Psoas muscle (tissue), 8 donors: ENCODE data around the gene FAM53B. TPM values are rescaled to one million over a fixed set of nuclear protein-coding genes. Genes with fewer than 3 reads are reported as not detected.

Experiments
- ATAC-seq, 4 donors: fragments of 200-7000 bp; cut with Tn5 transposase; one replicate each; pipeline ENCODE4 v1.9.1; 2020; ENCODE audit warnings: moderate library complexity in 3 of 4, mild to moderate bottlenecking in 2 of 4
- DNase-seq, 2 donors: peaks; one replicate each; pipeline ENCODE4 v3.0.0-alpha.2; 2020
- H3K27ac ChIP-seq: fragments of 200-600 bp; one replicate; pipeline ENCODE4 v1.8.0; 2022
- H3K27me3 ChIP-seq, 3 donors: fragments of 200-600 bp in 1 of 3; one replicate each; pipeline versions ENCODE4 v1.6.1 to v1.8.0; 2013 to 2022; ENCODE audit warnings: low read length in 2 of 3, mild to moderate bottlenecking in 2 of 3, moderate library complexity in 1 of 3; ENCODE audit not compliant: insufficient read depth in 3 of 3
- H3K36me3 ChIP-seq, 2 donors: fragments of 200-600 bp in 1 of 2; one replicate each; pipeline versions ENCODE4 v1.6.1 to v1.8.0; 2013 to 2022; ENCODE audit warnings: low read depth in 1 of 2, mild to moderate bottlenecking in 1 of 2, moderate library complexity in 1 of 2; ENCODE audit not compliant: insufficient read depth in 1 of 2
- H3K4me1 ChIP-seq: fragments of 200-600 bp; one replicate; pipeline ENCODE4 v1.8.0; 2022
- H3K4me3 ChIP-seq: fragments of 200-600 bp; one replicate; pipeline ENCODE4 v1.8.0; 2022; ENCODE audit warnings: mild to moderate bottlenecking
- H3K9me3 ChIP-seq: fragments of 200-600 bp; one replicate; pipeline ENCODE4 v1.8.0; 2022
- WGBS, 3 donors: extraction: QIAGEN DNeasy Blood & Tissue Kit; methylation state at CpG; one replicate each; pipeline versions ENCODE4 v1.1.6 to v1.1.7; 2013; 5-methylcytosine and 5-hydroxymethylcytosine counted together
- intact Hi-C, 2 donors: fragments of 100-400 bp; cut with DNase I; formaldehyde crosslinking; loops; one replicate each; pipeline versions ENCODE4 v1.11.0 to v1.14.2; 2022
- polyA plus RNA-seq, 3 donors: library from polyadenylated mRNA; stranded (reverse); fragments of 200-250 nt; gene quantifications; one replicate each; pipeline ENCODE4 v1.2.3, GENCODE V29; 2013
- total RNA-seq, 4 donors: library from RNA; stranded (reverse); fragmentation: NEBNext Ultra II Directional in 2 of 4; extraction: Animal tissue kit (Norgen Biotek cat#: 25700) in 2 of 4; gene quantifications; one replicate each; pipeline versions ENCODE4 v1.2.1 to v1.2.4, GENCODE V29; 2021 to 2023
- TF ChIP-seq, protein P1 (sequence below): fragments of 200-600 bp; IDR thresholded peaks from one replicate; pipeline ENCODE4 v1.8.0; 2022; ENCODE audit warnings: antibody characterized with exemption
- donor health status: healthy with polysubstance abuse.
- donor health status: DM: no; HTN: no; CAD: no; lungs with moderate emphysema.
- donor health status: Bipolar disorder and iron deficiency.
- donor health status: healthy.
- donor health status: DM: yes; HTN: yes; CAD: no.
- donor health status: DM: no; HTN: no; CAD: no.
- donor health status: DM: no; HTN: no; CAD: no.
- donor health status: DM: yes; HTN: yes; CAD: no.

The FAM53B gene
- total and polyA plus RNA-seq, 7 donors = 31.0 to 178 (median 49.5) TPM

DNA sequence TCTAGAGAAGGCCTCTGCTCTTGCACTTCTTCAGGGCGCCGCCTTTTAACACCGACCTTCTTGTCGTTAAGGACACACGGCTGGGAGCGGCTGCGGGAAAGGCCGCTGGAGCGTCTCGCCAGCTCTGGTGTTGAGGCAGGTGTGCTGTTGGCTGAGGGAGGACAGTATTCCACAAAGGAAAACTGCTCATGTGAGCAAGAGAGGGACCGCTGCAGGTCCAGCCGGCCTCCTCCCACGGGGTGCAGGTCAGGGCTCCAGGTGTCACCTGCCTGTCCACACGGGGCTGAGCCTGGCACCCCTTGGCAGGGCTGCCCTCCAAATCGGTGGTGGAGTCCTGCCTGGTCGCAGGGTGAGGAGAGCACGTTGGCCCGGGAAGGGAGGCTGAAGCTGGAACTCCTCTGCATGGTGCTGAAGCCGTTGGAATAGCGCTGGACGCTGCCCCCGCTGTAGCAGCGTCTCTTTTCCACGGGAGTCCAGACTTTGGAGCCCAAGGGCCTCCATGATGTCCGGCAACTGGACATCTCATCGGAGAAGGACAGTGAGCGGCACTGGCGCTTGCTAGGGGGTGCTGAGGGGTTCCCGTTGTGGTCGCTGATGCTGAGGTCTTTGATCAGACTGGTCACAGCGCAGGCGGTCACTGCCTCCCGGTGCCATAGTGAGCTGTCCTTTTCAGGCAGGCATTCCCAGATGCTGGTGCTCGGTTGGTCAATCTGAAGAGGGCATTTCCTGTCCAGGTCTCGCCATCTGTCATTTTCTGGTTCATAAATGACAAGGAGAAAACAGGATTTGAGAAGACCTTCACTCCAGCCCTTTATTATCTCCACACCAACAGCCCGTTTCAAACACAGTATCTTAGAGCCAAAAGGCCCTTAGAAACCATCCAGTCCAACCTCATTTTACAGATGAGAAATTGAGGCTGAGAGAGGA, 62.3 kb downstream of the FAM53B start:
- WGBS, 3 donors = 89 to 92% (median 91%) methylated on average over 36 of the region's 36 CpGs
- Histone ChIP-seq H3K27me3 (no peaks in the 10 kb centered on the region), H3K36me3 (peaks cover 6 to 12% of the 10 kb centered on the region in 2 donors), H3K4me1 (peaks cover 75% of the 10 kb centered on the region), H3K9me3 (no peaks in the 10 kb centered on the region), H3K4me3 (no peak overlapping the region), H3K27ac (no peak overlapping the region)
- ATAC-seq (no peak), DNase-seq (peak; percentile 18 to 52)
- TF ChIP-seq, protein P1, sequence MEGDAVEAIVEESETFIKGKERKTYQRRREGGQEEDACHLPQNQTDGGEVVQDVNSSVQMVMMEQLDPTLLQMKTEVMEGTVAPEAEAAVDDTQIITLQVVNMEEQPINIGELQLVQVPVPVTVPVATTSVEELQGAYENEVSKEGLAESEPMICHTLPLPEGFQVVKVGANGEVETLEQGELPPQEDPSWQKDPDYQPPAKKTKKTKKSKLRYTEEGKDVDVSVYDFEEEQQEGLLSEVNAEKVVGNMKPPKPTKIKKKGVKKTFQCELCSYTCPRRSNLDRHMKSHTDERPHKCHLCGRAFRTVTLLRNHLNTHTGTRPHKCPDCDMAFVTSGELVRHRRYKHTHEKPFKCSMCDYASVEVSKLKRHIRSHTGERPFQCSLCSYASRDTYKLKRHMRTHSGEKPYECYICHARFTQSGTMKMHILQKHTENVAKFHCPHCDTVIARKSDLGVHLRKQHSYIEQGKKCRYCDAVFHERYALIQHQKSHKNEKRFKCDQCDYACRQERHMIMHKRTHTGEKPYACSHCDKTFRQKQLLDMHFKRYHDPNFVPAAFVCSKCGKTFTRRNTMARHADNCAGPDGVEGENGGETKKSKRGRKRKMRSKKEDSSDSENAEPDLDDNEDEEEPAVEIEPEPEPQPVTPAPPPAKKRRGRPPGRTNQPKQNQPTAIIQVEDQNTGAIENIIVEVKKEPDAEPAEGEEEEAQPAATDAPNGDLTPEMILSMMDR = no peak
- intact Hi-C loops = loop anchor here in 1 of 2 donors (10.0 kb wide), 1 partner anchor 53 kb away; no protein-coding TSS in a partner anchor

DNA sequence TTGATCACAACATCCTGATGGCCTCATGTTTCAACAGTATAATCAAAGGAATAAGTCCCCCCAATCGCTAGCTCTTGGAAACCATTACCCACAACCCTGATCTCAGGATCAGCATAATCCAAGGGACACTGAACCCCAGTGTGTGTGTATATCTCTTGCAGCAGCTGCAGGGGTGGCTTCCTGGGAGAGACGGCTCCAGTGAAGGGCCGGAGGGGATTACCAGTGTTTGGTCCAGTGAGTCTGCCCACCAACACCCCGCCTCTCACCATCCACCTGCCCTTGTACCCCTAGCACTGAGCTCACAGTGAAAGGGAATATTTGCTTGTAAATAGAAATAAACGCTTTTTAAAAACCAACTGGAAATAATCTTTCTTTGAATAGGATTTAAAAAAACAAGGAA, 63.1 kb downstream of the FAM53B start:
- Histone ChIP-seq H3K4me3 (no peak overlapping the region), H3K36me3 (peaks cover 6 to 12% of the 10 kb centered on the region in 2 donors), H3K27ac (no peak overlapping the region), H3K27me3 (no peaks in the 10 kb centered on the region), H3K4me1 (peaks cover 71% of the 10 kb centered on the region), H3K9me3 (no peaks in the 10 kb centered on the region)
- TF ChIP-seq, protein P1 = no peak
- ATAC-seq (no peak), DNase-seq (peak in 1 of 2 donors; percentile 23)
- 61 to 85% (median 64%) methylated on average over 5 of the region's 5 CpGs for WGBS, 3 donors
- intact Hi-C loops = loop anchor here in 1 of 2 donors (10.0 kb wide), 1 partner anchor 54 kb away; no protein-coding TSS in a partner anchor

DNA sequence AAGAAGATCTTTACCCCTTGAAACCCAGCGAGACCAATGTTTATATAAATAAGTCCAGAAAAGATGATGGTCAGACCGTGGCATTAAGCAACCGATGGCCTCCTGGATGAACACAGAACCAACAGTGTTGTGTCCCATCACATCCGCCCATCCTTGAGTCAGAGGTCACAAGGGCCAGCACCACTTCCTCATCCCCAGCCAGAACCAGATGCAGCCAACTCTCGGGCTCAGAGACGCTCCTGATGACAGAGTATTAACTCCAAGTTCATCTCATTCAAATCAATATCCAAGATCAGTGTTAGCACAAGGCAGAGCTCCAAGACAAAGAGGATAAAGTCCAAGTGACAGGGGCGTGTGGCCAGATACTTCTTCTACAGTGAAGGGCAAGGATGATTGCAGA, 63.5 kb downstream of the FAM53B start:
- H3K27ac ChIP-seq = no peak overlapping the region
- no peaks in the 10 kb centered on the region for H3K27me3 ChIP-seq
- TF ChIP-seq, protein P1 = no peak
- 63 to 75% (median 64%) methylated on average over 7 of the region's 7 CpGs for WGBS, 3 donors
- intact Hi-C loops = loop anchor here in 1 of 2 donors (10.0 kb wide), 1 partner anchor 54 kb away; no protein-coding TSS in a partner anchor
- H3K36me3 ChIP-seq = peaks cover 6 to 12% of the 10 kb centered on the region in 2 donors
- DNase-seq (peak; percentile 68 to 74), ATAC-seq (peak in 2 of 4 donors; percentile 24 to 30)
- H3K4me1 ChIP-seq = peaks cover 71% of the 10 kb centered on the region
- H3K4me3 ChIP-seq = no peak overlapping the region
- H3K9me3 ChIP-seq = no peaks in the 10 kb centered on the region

DNA sequence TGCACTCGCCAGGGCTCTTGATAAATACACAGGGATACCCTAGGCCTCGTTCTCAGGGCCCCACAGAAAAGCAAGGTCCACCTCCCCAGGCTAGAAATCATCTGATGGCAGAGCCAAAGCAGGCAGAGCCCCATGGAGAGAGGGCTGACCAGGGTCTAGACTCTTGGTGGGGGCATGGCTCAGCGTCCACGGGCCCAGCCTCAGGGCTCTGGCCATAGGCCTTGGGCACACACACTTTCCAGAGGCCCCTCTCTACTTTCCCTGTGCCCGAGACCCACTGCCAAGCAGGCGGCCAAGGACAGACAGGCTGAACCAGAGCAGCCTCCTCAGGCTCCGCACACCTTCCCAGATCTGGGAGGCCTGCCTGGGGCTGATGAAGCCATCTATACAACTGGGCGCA, 64.8 kb downstream of the FAM53B start:
- ATAC-seq (no peak), DNase-seq (peak; percentile 15 to 53)
- peaks cover 6 to 12% of the 10 kb centered on the region in 2 donors for H3K36me3 ChIP-seq
- intact Hi-C loops = no loop called here
- peak overlapping the region; percentile 60 for H3K27ac ChIP-seq
- no peaks in the 10 kb centered on the region for H3K27me3 ChIP-seq
- 71 to 85% (median 77%) methylated on average over 8 of the region's 8 CpGs for WGBS, 3 donors
- H3K9me3 ChIP-seq = no peaks in the 10 kb centered on the region
- TF ChIP-seq, protein P1 = no peak
- H3K4me3 ChIP-seq = no peak overlapping the region
- peaks cover 73% of the 10 kb centered on the region for H3K4me1 ChIP-seq
